ENCODE results near the gene RIPOR3. TPM values are rescaled to one million over a fixed set of nuclear protein-coding genes. Genes with fewer than 3 reads are reported as not detected.

RIPOR3 gene
- polyA plus RNA-seq, 1 of the 3 experiments (the other 2 are of a cell fraction) = 1.2 TPM

DNA sequence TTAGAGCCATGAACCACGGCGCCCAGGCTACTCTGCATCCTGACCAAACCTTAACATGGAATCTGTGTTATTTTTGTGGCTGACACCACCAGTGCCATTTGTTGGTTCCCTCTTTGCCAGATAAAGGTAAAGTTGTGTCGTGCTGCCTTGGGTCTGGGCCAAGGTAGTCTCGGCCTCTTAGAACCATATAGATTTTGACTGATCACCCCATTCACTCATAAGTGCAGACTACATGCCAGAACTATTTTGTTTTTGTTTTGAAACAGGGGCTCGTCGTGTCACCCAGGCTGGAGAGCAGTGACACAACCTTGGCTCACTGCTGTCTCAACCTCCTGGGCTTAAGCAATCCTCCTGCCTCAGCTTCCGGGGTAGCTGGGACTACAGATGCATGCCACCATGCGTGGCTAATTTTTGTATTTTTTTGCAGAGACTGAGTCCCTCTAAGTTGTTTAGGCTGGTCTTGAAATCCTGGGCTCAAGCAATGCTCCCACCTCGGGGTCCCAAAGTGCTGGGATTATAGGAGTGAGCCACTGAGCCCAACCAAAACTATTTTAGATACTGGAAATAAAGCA, 19.2 kb upstream of the RIPOR3 start:
- no peaks in the 10 kb centered on the region for H3K79me2 ChIP-seq (ENCODE audit: insufficient read depth)
- no peak for DNase-seq
- no peak overlapping the region for H2AFZ ChIP-seq (ENCODE audit: low read depth)
- no peaks in the 10 kb centered on the region for H3F3A ChIP-seq (replicated peaks; ENCODE audit: insufficient read depth)
- H3K4me2 ChIP-seq = no peak overlapping the region
- TF ChIP-seq TEAD4 (IDR thresholded peaks at IDR 0.05; ENCODE audit: borderline replicate concordance, insufficient read depth) (no peak), YY1 (IDR thresholded peaks at IDR 0.05; ENCODE audit: low read depth) (no peak)
- H4K20me1 ChIP-seq (ENCODE audit: insufficient read depth) = no peaks in the 10 kb centered on the region
- H3K36me3 ChIP-seq (replicated peaks in 1 of 2; ENCODE audit: control insufficient read depth in 1 of 2, insufficient read depth in 2 of 2, low read length in 1 of 2) = no peaks in the 10 kb centered on the region
- no peak overlapping the region for H3K9ac ChIP-seq
- CTCF ChIA-PET = no interaction called here
- no peaks in the 10 kb centered on the region for H3K4me1 ChIP-seq (ENCODE audit: control insufficient read depth in 1 of 2, insufficient read depth in 2 of 2, low read depth in 1 of 2, low read length in 1 of 2)
- H3K27ac ChIP-seq (ENCODE audit: low read depth in 2 of 2, low read length in 1 of 2) = no peak overlapping the region
- POLR2A ChIA-PET = no interaction called here
- H3K9me3 ChIP-seq = no peaks in the 10 kb centered on the region
- no peaks in the 10 kb centered on the region for H3K9me2 ChIP-seq
- no peak overlapping the region for H3K4me3 ChIP-seq (ENCODE audit: low read depth in 2 of 2, low read length in 1 of 2)
- WGBS (ENCODE audit: low lambda C conversion rate) = 81% methylated on average over 9 of the region's 9 CpGs
- no peaks in the 10 kb centered on the region; the same call in 1 of the 2 replicates for H3K27me3 ChIP-seq (ENCODE audit: insufficient read depth)

DNA sequence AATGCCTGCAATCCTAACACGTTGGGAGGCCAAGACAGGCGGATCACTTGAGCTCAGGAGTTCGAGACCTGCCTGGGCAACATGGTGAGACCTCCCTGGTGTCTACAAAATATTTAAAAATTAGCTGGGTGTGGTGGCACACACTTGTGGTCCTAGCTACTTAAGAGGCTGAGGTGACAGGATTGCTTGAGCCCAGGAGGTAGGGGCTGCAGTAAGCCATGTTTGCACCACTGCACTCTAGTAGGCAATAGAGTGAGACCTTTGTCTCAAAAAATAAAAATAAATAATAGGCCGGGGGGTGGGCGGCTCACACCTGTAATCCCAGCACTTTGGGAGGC, 18.3 kb upstream of the RIPOR3 start:
- ChIA-PET CTCF (interaction anchor here (0.9 kb wide), 1 partner anchor 40 kb away, joined by 4 read pairs; no protein-coding TSS in a partner anchor), POLR2A (interaction anchor here (0.9 kb wide), 1 partner anchor 15 kb away, joined by 3 read pairs; no protein-coding TSS in a partner anchor)
- H4K20me1 ChIP-seq (ENCODE audit: insufficient read depth) = no peaks in the 10 kb centered on the region
- H3K27ac ChIP-seq (ENCODE audit: low read depth in 2 of 2, low read length in 1 of 2) = no peak overlapping the region
- WGBS (ENCODE audit: low lambda C conversion rate) = 67% methylated on average over 5 of the region's 5 CpGs
- H3K9ac ChIP-seq = no peak overlapping the region
- H3K4me2 ChIP-seq = no peak overlapping the region
- no peaks in the 10 kb centered on the region for H3K9me3 ChIP-seq
- H3K4me1 ChIP-seq (ENCODE audit: control insufficient read depth in 1 of 2, insufficient read depth in 2 of 2, low read depth in 1 of 2, low read length in 1 of 2) = no peaks in the 10 kb centered on the region
- TF ChIP-seq FOSL2 (IDR thresholded peaks at IDR 0.05; ENCODE audit: borderline replicate concordance, low read depth) = no peak
- no peak for TF ChIP-seq GATA2 (CRISPR knock-in tag; IDR thresholded peaks at IDR 0.05)
- no peak for TF ChIP-seq RFX5 (IDR thresholded peaks at IDR 0.05; ENCODE audit: low read length)
- TF ChIP-seq MEF2A (IDR thresholded peaks at IDR 0.05; ENCODE audit: borderline replicate concordance, low read depth) = no peak
- TF ChIP-seq RCOR1 (IDR thresholded peaks at IDR 0.05; ENCODE audit: low read length) = no peak
- TF ChIP-seq POLR2AphosphoS5 (IDR thresholded peaks at IDR 0.05; ENCODE audit: low read depth, low read length) = no peak
- no peak for TF ChIP-seq ELF1 (IDR thresholded peaks at IDR 0.05)
- no peak for TF ChIP-seq EZH2phosphoT487 (IDR thresholded peaks at IDR 0.05; ENCODE audit: borderline replicate concordance, low read depth)
- TF ChIP-seq, protein P1, sequence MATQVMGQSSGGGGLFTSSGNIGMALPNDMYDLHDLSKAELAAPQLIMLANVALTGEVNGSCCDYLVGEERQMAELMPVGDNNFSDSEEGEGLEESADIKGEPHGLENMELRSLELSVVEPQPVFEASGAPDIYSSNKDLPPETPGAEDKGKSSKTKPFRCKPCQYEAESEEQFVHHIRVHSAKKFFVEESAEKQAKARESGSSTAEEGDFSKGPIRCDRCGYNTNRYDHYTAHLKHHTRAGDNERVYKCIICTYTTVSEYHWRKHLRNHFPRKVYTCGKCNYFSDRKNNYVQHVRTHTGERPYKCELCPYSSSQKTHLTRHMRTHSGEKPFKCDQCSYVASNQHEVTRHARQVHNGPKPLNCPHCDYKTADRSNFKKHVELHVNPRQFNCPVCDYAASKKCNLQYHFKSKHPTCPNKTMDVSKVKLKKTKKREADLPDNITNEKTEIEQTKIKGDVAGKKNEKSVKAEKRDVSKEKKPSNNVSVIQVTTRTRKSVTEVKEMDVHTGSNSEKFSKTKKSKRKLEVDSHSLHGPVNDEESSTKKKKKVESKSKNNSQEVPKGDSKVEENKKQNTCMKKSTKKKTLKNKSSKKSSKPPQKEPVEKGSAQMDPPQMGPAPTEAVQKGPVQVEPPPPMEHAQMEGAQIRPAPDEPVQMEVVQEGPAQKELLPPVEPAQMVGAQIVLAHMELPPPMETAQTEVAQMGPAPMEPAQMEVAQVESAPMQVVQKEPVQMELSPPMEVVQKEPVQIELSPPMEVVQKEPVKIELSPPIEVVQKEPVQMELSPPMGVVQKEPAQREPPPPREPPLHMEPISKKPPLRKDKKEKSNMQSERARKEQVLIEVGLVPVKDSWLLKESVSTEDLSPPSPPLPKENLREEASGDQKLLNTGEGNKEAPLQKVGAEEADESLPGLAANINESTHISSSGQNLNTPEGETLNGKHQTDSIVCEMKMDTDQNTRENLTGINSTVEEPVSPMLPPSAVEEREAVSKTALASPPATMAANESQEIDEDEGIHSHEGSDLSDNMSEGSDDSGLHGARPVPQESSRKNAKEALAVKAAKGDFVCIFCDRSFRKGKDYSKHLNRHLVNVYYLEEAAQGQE (IDR thresholded peaks at IDR 0.05; ENCODE audit: low read depth, low read length) = no peak
- TF ChIP-seq SIN3A (IDR thresholded peaks at IDR 0.05; ENCODE audit: borderline replicate concordance, low read depth, low read length) = no peak
- TF ChIP-seq, protein P2, sequence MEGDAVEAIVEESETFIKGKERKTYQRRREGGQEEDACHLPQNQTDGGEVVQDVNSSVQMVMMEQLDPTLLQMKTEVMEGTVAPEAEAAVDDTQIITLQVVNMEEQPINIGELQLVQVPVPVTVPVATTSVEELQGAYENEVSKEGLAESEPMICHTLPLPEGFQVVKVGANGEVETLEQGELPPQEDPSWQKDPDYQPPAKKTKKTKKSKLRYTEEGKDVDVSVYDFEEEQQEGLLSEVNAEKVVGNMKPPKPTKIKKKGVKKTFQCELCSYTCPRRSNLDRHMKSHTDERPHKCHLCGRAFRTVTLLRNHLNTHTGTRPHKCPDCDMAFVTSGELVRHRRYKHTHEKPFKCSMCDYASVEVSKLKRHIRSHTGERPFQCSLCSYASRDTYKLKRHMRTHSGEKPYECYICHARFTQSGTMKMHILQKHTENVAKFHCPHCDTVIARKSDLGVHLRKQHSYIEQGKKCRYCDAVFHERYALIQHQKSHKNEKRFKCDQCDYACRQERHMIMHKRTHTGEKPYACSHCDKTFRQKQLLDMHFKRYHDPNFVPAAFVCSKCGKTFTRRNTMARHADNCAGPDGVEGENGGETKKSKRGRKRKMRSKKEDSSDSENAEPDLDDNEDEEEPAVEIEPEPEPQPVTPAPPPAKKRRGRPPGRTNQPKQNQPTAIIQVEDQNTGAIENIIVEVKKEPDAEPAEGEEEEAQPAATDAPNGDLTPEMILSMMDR (IDR thresholded peaks at IDR 0.05) = no peak
- DNase-seq = no peak
- H3K9me2 ChIP-seq = no peaks in the 10 kb centered on the region
- H3K27me3 ChIP-seq (ENCODE audit: insufficient read depth) = no peaks in the 10 kb centered on the region; the same call in 1 of the 2 replicates
- no peak overlapping the region for H3K4me3 ChIP-seq (ENCODE audit: low read depth in 2 of 2, low read length in 1 of 2)
- H3F3A ChIP-seq (replicated peaks; ENCODE audit: insufficient read depth) = no peaks in the 10 kb centered on the region
- no peaks in the 10 kb centered on the region for H3K36me3 ChIP-seq (replicated peaks in 1 of 2; ENCODE audit: control insufficient read depth in 1 of 2, insufficient read depth in 2 of 2, low read length in 1 of 2)
- H3K79me2 ChIP-seq (ENCODE audit: insufficient read depth) = no peaks in the 10 kb centered on the region
- H2AFZ ChIP-seq (ENCODE audit: low read depth) = no peak overlapping the region

Measured in SK-N-SH (cell line).